Measurements from ENCODE around the gene SPRR2D.

DNA sequence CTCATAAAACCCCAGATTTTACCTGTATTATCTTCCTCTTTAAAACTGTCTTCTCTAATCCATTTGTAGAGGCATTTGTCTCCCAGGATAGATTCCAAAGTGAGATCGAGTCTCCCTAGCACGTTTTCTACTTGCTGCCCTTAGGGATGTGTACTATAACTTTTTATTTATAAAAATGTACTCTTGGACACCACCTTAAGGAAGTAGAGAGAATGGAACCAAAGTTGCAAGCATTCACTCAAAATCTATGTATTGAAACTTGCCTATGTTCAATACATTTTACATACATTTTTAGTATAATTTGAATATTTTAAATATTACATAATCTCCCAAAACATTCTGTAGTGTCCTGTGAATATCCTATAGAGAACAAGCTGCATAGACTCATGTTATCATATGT lies 17.2 kb upstream of the SPRR2D start:
- TF ChIP-seq POLR2A (IDR thresholded peaks at IDR 0.05) (no peak), POLR2AphosphoS5 (IDR thresholded peaks at IDR 0.05) (no peak)
- TF ChIP-seq, protein P1, sequence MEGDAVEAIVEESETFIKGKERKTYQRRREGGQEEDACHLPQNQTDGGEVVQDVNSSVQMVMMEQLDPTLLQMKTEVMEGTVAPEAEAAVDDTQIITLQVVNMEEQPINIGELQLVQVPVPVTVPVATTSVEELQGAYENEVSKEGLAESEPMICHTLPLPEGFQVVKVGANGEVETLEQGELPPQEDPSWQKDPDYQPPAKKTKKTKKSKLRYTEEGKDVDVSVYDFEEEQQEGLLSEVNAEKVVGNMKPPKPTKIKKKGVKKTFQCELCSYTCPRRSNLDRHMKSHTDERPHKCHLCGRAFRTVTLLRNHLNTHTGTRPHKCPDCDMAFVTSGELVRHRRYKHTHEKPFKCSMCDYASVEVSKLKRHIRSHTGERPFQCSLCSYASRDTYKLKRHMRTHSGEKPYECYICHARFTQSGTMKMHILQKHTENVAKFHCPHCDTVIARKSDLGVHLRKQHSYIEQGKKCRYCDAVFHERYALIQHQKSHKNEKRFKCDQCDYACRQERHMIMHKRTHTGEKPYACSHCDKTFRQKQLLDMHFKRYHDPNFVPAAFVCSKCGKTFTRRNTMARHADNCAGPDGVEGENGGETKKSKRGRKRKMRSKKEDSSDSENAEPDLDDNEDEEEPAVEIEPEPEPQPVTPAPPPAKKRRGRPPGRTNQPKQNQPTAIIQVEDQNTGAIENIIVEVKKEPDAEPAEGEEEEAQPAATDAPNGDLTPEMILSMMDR (IDR thresholded peaks at IDR 0.05), result no peak
